Caco-2 (cell line): ENCODE measurements around the gene TLNRD1. TPM values are rescaled to one million over a fixed set of nuclear protein-coding genes. Genes with fewer than 3 reads are reported as not detected.

ENCODE experiments used
- BruUV-seq: library from RNA; stranded (reverse); fragments of 400-500 nt; replicated peaks from 2 replicates; lab custom pipeline; 2021; lab: Mats Ljungman, UMichigan
- CTCF ChIA-PET: fragments of 300-600 bp; sonication (Branson Sonifier 250); formaldehyde crosslinking; loops from one replicate; lab custom pipeline; 2022; ENCODE audit warnings: antibody characterized with exemption; lab: Charles Lee
- POLR2A ChIA-PET: fragments of 300-600 bp; sonication (Branson Sonifier 250); formaldehyde crosslinking; loops from one replicate; lab custom pipeline; 2022; ENCODE audit warnings: antibody characterized with exemption; lab: Charles Lee
- DNase-seq, 2 experiments: peaks; one replicate each; pipeline versions ENCODE4 v3.0.0 to v3.0.0-alpha.2; 2020 to 2022
- H3K27me3 ChIP-seq: replicated peaks from 2 replicates; pipeline ENCODE4 v1.6.0; 2011; ENCODE audit warnings: low read length; ENCODE audit not compliant: control insufficient read depth, insufficient read depth
- H3K36me3 ChIP-seq: 2 replicates; pipeline ENCODE4 v1.5.1; 2011; ENCODE audit warnings: low read length; ENCODE audit not compliant: control insufficient read depth, insufficient read depth
- H3K4me1 ChIP-seq: fragments of 250-450 bp; sonication (Bioruptor Pico); 2 replicates; pipeline ENCODE4 v1.5.1; 2020; ENCODE audit warnings: mild to moderate bottlenecking
- H3K4me3 ChIP-seq: 2 replicates; pipeline ENCODE4 v1.5.1; 2011; ENCODE audit warnings: low read depth, mild to moderate bottlenecking, control low read depth, low read length
- H3K9me3 ChIP-seq: fragments of 250-450 bp; sonication (Bioruptor Pico); 2 replicates; pipeline ENCODE4 v1.5.1; 2020; ENCODE audit warnings: mild to moderate bottlenecking, moderate library complexity
- H3K27ac Mint-ChIP-seq: one replicate; pipeline ENCODE4 v1.8.0; 2022; ENCODE audit warnings: mixed read lengths; ENCODE audit not compliant: unreplicated experiment
- H3K27me3 Mint-ChIP-seq: one replicate; pipeline ENCODE4 v1.8.0; 2022; ENCODE audit warnings: mixed read lengths; ENCODE audit not compliant: insufficient read depth, unreplicated experiment
- H3K36me3 Mint-ChIP-seq: one replicate; pipeline ENCODE4 v1.8.0; 2022; ENCODE audit warnings: mild to moderate bottlenecking, mixed read lengths; ENCODE audit not compliant: insufficient read depth, unreplicated experiment
- H3K4me1 Mint-ChIP-seq: one replicate; pipeline ENCODE4 v1.8.0; 2022; ENCODE audit warnings: low read depth, mixed read lengths; ENCODE audit not compliant: unreplicated experiment
- H3K4me3 Mint-ChIP-seq: one replicate; pipeline ENCODE4 v1.8.0; 2022; ENCODE audit warnings: mild to moderate bottlenecking, moderate library complexity, mixed read lengths; ENCODE audit not compliant: unreplicated experiment
- H3K9me3 Mint-ChIP-seq: one replicate; pipeline ENCODE4 v1.8.0; 2022; ENCODE audit warnings: mixed read lengths; ENCODE audit not compliant: unreplicated experiment
- CTCF ChIP-seq, 2 experiments: fragments of 200-600 bp in 1 of 2; IDR thresholded peaks; 1 replicate in 1 of 2; 2 replicates in 1 of 2; pipeline versions ENCODE4 v1.5.1 to v1.8.0; 2011 to 2022; ENCODE audit warnings: antibody characterized with exemption in 1 of 2, control low read depth in 1 of 2, inconsistent platforms in 1 of 2, low read depth in 1 of 2, low read length in 1 of 2, mild to moderate bottlenecking in 1 of 2, moderate library complexity in 1 of 2; ENCODE audit not compliant: insufficient read depth in 1 of 2, severe bottlenecking in 1 of 2, unreplicated experiment in 1 of 2
- intact Hi-C: fragments of 100-400 bp; cut with micrococcal nuclease; formaldehyde crosslinking; loops from one replicate; pipeline ENCODE4 v1.10.0; 2022; ENCODE audit not compliant: unreplicated experiment
- total RNA-seq: library from RNA; stranded (reverse); gene quantifications from 2 replicates; pipeline ENCODE4 v1.2.3, GENCODE V29; 2022

Gene TLNRD1
- total RNA-seq, 1 experiment from 2014 or later, result 13.7 TPM

GRCh38 chr15:80970658-80971057 lies 30.1 kb upstream of the TLNRD1 start:
- no peak for DNase-seq
- no peaks in the 10 kb centered on the region for H3K9me3 ChIP-seq
- peaks cover 1% of the 10 kb centered on the region; the same call in 1 of the 2 replicates for H3K36me3 ChIP-seq
- no peak for TF ChIP-seq CTCF (IDR thresholded peaks at IDR 0.05; ENCODE audit: insufficient read depth in 1 of 2, low read depth in 1 of 2, low read length in 1 of 2, severe bottlenecking in 1 of 2, unreplicated experiment in 1 of 2)
- Mint-ChIP-seq H3K36me3 (peaks cover 5% of the 10 kb centered on the region), H3K9me3 (no peaks in the 10 kb centered on the region), H3K4me3 (no peak overlapping the region), H3K27ac (no peak overlapping the region), H3K4me1 (peaks cover 14% of the 10 kb centered on the region), H3K27me3 (no peaks in the 10 kb centered on the region)
- no peaks in the 10 kb centered on the region for H3K27me3 ChIP-seq
- no TSS peak for BruUV-seq
- no peak overlapping the region for H3K4me3 ChIP-seq
- ChIA-PET CTCF (interaction anchor here (0.9 to 1.2 kb wide), 5 partner anchors 10 to 514 kb away, joined by 3 to 4 read pairs (median 4); no protein-coding TSS in a partner anchor), POLR2A (no interaction called here)
- intact Hi-C loops, result loop anchor here (1.0 to 10.0 kb wide), 4 partner anchors 191 to 514 kb away; partner anchors contain the start of gene CEMIP
- peaks cover 21% of the 10 kb centered on the region for H3K4me1 ChIP-seq

GRCh38 chr15:80971143-80971542 lies 29.6 kb upstream of the TLNRD1 start:
- Mint-ChIP-seq H3K4me3 (no peak overlapping the region), H3K9me3 (no peaks in the 10 kb centered on the region), H3K27me3 (no peaks in the 10 kb centered on the region), H3K36me3 (peaks cover 5% of the 10 kb centered on the region), H3K4me1 (peaks cover 14% of the 10 kb centered on the region), H3K27ac (no peak overlapping the region)
- no peak for TF ChIP-seq CTCF (IDR thresholded peaks at IDR 0.05; ENCODE audit: insufficient read depth in 1 of 2, low read depth in 1 of 2, low read length in 1 of 2, severe bottlenecking in 1 of 2, unreplicated experiment in 1 of 2)
- H3K4me1 ChIP-seq, result peaks cover 21% of the 10 kb centered on the region
- intact Hi-C loops, result loop anchor here (10.0 kb wide), 1 partner anchor 294 kb away; no protein-coding TSS in a partner anchor
- CTCF ChIA-PET, result no interaction called here
- POLR2A ChIA-PET, result no interaction called here
- H3K4me3 ChIP-seq, result no peak overlapping the region
- H3K36me3 ChIP-seq, result peaks cover 1% of the 10 kb centered on the region; the same call in 1 of the 2 replicates
- H3K9me3 ChIP-seq, result no peaks in the 10 kb centered on the region
- BruUV-seq, result no TSS peak
- no peaks in the 10 kb centered on the region for H3K27me3 ChIP-seq
- no peak for DNase-seq

- POLR2A ChIA-PET, result no interaction called here
- no peak overlapping the region for H3K4me3 Mint-ChIP-seq
Measured at GRCh38 chr15:80972276-80972675, 28.4 kb upstream of the TLNRD1 start.

More at GRCh38 chr15:80972276-80972675, 28.4 kb upstream of the TLNRD1 start:
- no peak for TF ChIP-seq CTCF (IDR thresholded peaks at IDR 0.05; ENCODE audit: insufficient read depth in 1 of 2, low read depth in 1 of 2, low read length in 1 of 2, severe bottlenecking in 1 of 2, unreplicated experiment in 1 of 2)
- Mint-ChIP-seq H3K27ac (no peak overlapping the region), H3K27me3 (no peaks in the 10 kb centered on the region), H3K9me3 (no peaks in the 10 kb centered on the region), H3K36me3 (peaks cover 11% of the 10 kb centered on the region), H3K4me1 (peaks cover 7% of the 10 kb centered on the region)
- BruUV-seq, result no TSS peak
- DNase-seq, result no peak
- no peak overlapping the region for H3K4me3 ChIP-seq
- CTCF ChIA-PET, result no interaction called here
- H3K4me1 ChIP-seq, result peaks cover 11% of the 10 kb centered on the region
- intact Hi-C loops, result loop anchor here (10.0 kb wide), 1 partner anchor 293 kb away; no protein-coding TSS in a partner anchor
- H3K36me3 ChIP-seq, result peaks cover 1% of the 10 kb centered on the region; the same call in 1 of the 2 replicates
- no peaks in the 10 kb centered on the region for H3K27me3 ChIP-seq
- no peaks in the 10 kb centered on the region for H3K9me3 ChIP-seq
